ENCODE results near the gene TMSB4X. TPM values are rescaled to one million over a fixed set of nuclear protein-coding genes. Genes with fewer than 3 reads are reported as not detected.

TMSB4X gene
- polyA plus RNA-seq, 1 of the 3 experiments (the other 2 are of a cell fraction): 4,830 TPM

- TF ChIP-seq USF2 (IDR thresholded peaks at IDR 0.05; ENCODE audit: borderline replicate concordance, low read depth, low read length) (no peak), EP300 (IDR thresholded peaks at IDR 0.05; ENCODE audit: borderline replicate concordance in 1 of 2, low read depth in 1 of 2, low read length in 1 of 2) (no peak), FOXM1 (IDR thresholded peaks at IDR 0.05; ENCODE audit: low read depth) (no peak)
These were observed 24.5 kb downstream of the TMSB4X start (continued) for GRCh38 chrX:12999422-12999821.

- Histone ChIP-seq H2AFZ (ENCODE audit: low read depth) (peak overlapping the region; percentile 82), H3K27me3 (ENCODE audit: insufficient read depth) (no peaks in the 10 kb centered on the region), H3K4me2 (peak overlapping the region; percentile 29; the same call in 1 of the 2 replicates), H3F3A (replicated peaks; ENCODE audit: insufficient read depth) (peaks cover 9% of the 10 kb centered on the region), H3K27ac (ENCODE audit: low read depth in 2 of 2, low read length in 1 of 2) (peak overlapping the region; percentile 33 to 55; a peak in 3 of 4 replicates), H3K4me3 (ENCODE audit: low read depth in 2 of 2, low read length in 1 of 2) (no peak overlapping the region), H3K36me3 (replicated peaks in 1 of 2; ENCODE audit: control insufficient read depth in 1 of 2, insufficient read depth in 2 of 2, low read length in 1 of 2) (no peaks in the 10 kb centered on the region), H3K9ac (peak overlapping the region; percentile 11; the same call in 1 of the 2 replicates), H3K79me2 (ENCODE audit: insufficient read depth) (no peaks in the 10 kb centered on the region), H3K4me1 (ENCODE audit: control insufficient read depth in 1 of 2, insufficient read depth in 2 of 2, low read depth in 1 of 2, low read length in 1 of 2) (peaks cover 2 to 7% of the 10 kb centered on the region in 2 experiments; a peak in 1 of 4 replicates), H3K9me3 (no peaks in the 10 kb centered on the region), H4K20me1 (ENCODE audit: insufficient read depth) (no peaks in the 10 kb centered on the region), H3K9me2 (no peaks in the 10 kb centered on the region)
- CTCF ChIA-PET: no interaction called here
- POLR2A ChIA-PET: no interaction called here
- TF ChIP-seq REST (IDR thresholded peaks at IDR 0.05; ENCODE audit: low read depth, low read length) (no peak), GABPA (IDR thresholded peaks at IDR 0.05; ENCODE audit: low read depth) (no peak)
- no peak for DNase-seq
- 42% methylated on average over 8 of the region's 8 CpGs for WGBS (ENCODE audit: low lambda C conversion rate)
These were observed 25.4 kb downstream of the TMSB4X start for GRCh38 chrX:13000301-13000811.

- Histone ChIP-seq H3K4me2 (no peak overlapping the region), H3F3A (replicated peaks; ENCODE audit: insufficient read depth) (peaks cover 13% of the 10 kb centered on the region), H4K20me1 (ENCODE audit: insufficient read depth) (no peaks in the 10 kb centered on the region), H3K4me1 (ENCODE audit: control insufficient read depth in 1 of 2, insufficient read depth in 2 of 2, low read depth in 1 of 2, low read length in 1 of 2) (peaks cover 2 to 14% of the 10 kb centered on the region in 2 experiments; a peak in 1 of 4 replicates), H3K27ac (ENCODE audit: low read depth in 2 of 2, low read length in 1 of 2) (no peak overlapping the region; a peak in 1 of 4 replicates), H3K9ac (no peak overlapping the region), H3K4me3 (ENCODE audit: low read depth in 2 of 2, low read length in 1 of 2) (no peak overlapping the region), H3K9me3 (no peaks in the 10 kb centered on the region), H3K27me3 (ENCODE audit: insufficient read depth) (no peaks in the 10 kb centered on the region), H3K79me2 (ENCODE audit: insufficient read depth) (no peaks in the 10 kb centered on the region), H3K36me3 (replicated peaks in 1 of 2; ENCODE audit: control insufficient read depth in 1 of 2, insufficient read depth in 2 of 2, low read length in 1 of 2) (no peaks in the 10 kb centered on the region), H3K9me2 (no peaks in the 10 kb centered on the region), H2AFZ (ENCODE audit: low read depth) (no peak overlapping the region)
- ChIA-PET CTCF (no interaction called here), POLR2A (no interaction called here)
- DNase-seq: no peak
- TF ChIP-seq RFX5 (IDR thresholded peaks at IDR 0.05; ENCODE audit: low read length) (no peak), EP300 (IDR thresholded peaks at IDR 0.05; ENCODE audit: borderline replicate concordance in 1 of 2, low read depth in 1 of 2, low read length in 1 of 2) (no peak), TEAD4 (IDR thresholded peaks at IDR 0.05; ENCODE audit: borderline replicate concordance, insufficient read depth) (no peak), FOXM1 (IDR thresholded peaks at IDR 0.05; ENCODE audit: low read depth) (no peak), SMC3 (IDR thresholded peaks at IDR 0.05; ENCODE audit: low read depth, low read length) (no peak), TAF1 (IDR thresholded peaks at IDR 0.05; ENCODE audit: borderline replicate concordance, low read depth, low read length) (no peak)
- WGBS (ENCODE audit: low lambda C conversion rate): 48% methylated on average over 3 of the region's 5 CpGs
These were observed 26.2 kb downstream of the TMSB4X start for GRCh38 chrX:13001097-13001496.
